ENCODE measurements around the gene EXOSC1.
"Not testable (repeated sequence)": the region's sequence is repeated elsewhere in the genome, so short reads cannot be mapped to it uniquely, and the experiment has no call there.

The EXOSC1 gene

DNA sequence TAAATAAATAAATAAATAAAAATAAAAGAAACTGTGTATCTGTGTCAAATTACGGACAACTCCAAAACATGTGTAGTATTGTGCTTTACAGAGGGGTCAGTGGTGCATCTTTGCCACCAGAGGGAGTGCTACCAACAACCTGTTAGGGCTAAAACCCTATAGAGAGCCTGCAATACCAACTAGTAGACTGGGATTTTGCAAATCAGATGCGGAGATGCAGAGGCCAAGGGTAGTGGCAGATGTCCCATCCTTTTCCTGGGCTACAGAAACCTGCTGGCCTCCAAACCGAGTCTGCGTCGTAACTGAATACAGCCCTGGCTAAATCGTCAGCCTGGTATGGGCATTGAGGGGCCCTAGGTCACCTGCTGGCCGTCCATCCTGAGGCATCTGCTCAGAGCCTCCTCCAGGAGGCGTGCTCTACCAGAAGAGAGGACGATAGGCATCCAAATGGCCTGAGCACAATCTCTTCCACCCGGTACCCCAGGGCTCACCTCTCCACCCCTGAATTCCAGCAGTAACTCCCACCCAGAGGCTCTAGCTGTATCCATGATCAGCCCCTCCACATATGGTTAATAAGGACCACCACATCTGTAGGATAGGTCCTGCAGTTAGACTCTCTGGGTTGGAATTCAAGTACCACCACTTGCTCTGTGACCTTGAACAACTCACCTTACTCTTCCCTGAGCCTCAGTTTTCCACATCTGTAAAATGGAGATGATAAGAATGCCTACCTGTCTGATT lies 38.4 kb downstream of the EXOSC1 start:
- peak; percentile 75 for DNase-seq

DNA sequence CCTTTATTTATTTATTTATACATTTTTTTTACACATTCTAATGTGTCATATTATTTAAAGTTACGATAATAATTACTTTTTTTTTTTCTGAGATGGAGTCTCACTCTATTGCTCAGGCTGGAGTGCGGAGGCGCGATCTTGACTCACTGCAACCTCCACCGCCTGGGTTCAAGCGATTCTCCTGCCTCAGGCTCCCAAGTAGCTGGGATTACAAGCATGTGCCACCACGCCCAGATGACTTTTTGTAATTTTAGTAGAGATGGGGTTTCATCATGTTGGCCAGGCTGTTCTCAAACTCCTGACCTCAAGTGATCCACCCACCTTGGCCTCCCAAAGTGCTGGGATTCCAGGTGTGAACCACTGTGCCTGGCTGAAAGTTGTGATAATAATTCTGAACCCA lies 39.3 kb downstream of the EXOSC1 start:
- not testable (repeated sequence) for DNase-seq

DNA sequence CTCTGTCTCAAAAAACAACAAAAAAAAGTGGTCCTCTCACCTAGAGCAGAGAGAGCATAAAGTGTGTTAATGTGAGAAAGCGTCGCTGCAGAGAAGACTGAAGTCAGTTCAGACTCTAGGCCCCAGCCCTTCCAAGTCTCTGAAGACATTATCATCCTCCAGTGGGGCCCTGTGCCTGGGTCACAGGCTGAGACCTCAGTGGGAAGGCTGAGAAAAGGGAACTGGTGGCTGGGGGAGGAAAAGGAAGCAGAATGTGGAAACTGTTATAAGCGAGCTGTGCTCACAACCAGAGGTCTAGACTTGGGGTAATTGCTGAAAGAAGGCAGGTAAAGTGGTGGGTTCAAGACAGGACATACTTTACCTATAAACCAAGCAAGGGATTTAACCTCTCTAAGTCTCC lies 39.7 kb downstream of the EXOSC1 start:
- DNase-seq = peak; percentile 63

DNA sequence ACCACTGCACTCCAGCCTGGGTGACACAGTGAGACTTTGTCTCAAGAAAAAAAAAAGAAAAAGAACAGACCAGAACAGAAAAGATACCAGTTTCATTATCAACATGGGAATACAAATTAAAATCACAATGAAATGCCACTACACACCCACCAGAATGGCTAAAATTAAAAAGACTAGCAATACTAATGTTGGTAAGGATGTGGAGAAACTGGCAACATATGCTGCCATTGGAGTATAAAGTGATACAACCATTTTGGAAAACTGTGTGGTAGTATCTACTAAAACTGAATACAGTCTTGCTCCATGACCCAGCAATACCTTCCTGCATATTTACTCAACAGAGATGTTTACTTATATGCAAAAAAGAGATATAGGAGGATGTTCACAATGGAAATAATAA lies 41.8 kb downstream of the EXOSC1 start:
- no peak for DNase-seq

DNA sequence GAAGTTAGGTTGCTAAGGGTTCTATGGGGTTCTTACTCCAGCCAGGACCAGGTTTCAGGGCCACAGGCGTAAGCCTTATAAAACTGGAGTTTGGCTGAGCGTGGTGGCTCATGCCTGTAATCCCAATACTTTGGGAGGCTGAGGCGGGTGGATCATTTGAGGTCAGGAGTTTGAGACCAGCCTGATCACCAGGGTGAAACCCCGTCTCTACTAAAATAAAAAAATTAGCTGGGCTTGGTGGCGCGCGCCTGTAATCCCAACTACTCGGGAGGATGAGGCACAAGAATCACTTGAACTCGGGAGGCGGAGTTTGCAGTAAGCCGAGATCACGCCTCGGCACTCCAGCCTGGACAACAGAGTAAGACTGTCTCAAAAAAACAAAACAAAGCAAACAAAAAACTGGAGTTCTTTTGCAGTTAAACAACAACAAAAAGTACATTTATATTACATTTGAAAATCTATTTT lies 44.3 kb downstream of the EXOSC1 start:
- no peak for DNase-seq

DNA sequence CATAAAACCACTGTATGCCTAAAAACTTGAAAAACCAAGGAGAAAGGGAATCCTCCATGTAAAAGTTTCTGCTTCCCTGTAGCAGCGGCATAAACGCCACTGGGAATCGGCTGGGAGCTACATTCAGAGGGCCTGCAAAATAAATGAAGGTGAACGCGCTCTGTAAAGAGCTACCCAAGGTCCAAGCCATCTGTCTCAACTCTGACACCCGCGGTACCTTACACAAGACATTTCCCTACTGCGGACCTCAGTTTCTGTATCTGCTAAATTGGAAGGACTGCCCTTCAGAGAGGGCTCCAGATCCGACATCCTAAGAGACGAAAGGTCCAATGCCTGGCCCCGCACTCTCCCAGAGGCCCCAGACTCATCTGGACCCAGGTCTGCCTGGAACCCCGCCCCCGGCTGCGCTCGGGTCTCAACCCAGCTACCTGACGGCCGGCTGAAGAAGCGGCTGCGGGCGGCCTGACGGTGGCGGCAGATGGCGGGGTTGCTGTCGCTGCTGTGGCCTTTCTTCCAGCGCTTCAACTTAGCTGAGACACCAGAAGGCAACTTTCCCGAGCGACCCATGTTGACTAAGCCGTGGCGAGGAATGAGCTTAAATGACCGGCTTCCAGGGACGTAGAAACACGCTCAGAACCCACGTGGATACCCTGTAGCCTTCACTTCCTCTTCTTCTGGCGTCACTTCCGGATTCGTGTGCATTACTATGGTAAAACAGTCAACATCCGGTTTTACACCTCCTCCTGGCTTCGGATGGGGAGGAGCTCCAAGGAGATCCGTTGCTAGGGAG lies 44.9 kb downstream of the EXOSC1 start, which contains the start of gene RRP12:
RRP12 (minus strand) TSS at position 676 of the 790 bp plus-strand sequence; CDS start at position 567, 109 bp downstream.
- DNase-seq = peak; percentile 96

DNA sequence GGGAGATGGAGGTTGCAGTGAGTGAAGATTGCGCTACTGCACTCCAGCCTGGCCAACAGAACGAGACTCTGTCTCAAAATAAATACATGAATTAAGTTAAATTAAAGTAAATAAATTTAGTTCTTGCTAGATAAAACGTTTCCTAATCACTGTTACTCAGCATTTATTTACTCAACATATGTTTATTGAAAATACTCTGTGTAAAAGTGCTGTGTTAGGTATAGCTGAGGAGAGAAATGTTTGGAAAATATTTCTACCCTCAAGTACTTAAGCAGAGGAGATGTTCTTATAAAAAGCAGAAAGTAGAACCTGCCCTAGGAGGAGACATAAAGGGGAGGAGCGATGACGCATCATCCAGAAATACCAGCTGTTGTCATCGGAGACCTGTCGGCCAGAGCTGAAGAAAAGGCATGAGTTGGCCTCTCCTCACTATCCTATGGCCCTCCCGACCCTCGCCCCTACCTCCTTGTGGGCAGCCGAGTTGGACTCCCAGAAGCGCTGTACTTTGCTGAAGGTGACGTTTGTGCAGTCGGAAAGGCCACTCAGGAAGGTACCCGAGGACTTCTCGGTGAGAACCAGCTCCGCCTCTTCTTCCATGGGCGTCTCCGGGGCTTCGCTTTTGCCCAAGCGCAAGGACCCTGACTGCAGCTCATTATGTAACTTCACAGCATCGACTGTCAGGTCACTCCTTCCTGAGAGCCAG lies 45.8 kb downstream of the EXOSC1 start:
- DNase-seq = peak; percentile 33

DNA sequence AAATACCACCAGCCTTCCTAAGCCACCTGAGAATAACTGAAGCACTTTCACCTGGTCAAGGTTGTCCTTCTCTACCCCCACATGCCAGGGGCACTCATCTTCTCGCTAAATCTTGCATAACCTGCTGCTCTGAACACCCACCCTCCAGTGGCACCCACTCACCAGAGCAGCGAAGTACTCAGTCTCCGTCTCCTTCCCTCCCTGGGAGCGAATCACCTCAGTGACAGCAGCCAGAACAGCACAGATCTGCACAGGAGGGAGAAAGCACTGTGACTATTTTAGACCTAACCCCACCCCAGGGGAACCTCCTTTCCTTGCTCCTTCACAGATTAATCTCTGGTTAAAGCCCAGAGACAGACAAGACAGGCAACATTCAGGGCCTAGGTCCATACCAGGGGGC lies 49.8 kb downstream of the EXOSC1 start:
- DNase-seq = no peak

DNA sequence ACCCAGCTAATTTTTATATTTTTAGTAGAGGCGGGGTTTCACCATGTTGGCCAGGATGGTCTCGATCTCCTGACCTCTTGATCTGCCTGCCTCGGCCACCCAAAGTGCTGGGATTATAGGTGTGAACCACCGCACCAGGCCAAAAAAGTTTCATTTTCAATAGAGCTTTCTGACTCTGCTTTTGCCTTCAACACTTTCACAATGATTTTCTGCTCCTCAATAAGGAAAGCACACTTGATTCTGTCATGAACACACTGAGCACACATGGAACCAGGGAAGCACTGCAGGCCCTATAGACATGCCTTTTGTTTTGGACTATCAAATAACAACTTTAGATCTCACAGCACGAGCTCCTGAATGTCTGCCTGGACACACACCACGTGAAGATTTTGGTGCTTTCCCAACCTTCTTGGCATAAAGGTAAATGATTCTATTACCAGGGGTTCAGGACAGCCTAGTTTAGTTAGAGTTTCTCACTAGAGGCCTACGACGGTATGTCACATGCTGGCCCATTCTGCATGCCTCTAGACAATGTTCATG lies 52.7 kb downstream of the EXOSC1 start:
- no peak for DNase-seq

DNA sequence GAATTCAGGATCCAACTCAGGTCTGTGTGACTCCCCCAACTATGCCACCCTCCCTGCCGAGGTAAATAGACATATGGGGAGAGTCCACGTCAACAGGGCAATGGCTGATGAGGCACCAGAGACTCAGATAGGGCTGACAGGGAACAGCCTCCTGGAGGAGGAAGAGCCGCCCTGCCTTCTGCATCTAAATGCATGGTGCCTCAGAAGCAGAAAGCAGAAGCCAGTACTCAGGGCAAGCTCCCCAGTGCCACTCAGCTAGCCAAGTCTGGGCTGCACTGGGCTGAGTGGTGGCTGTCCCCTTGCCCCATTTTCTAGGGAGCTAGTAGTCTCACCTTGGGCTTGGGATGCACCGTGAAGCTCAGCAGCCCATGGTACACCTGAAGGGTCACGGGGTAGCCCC lies 55.7 kb downstream of the EXOSC1 start:
- DNase-seq = no peak

DNA sequence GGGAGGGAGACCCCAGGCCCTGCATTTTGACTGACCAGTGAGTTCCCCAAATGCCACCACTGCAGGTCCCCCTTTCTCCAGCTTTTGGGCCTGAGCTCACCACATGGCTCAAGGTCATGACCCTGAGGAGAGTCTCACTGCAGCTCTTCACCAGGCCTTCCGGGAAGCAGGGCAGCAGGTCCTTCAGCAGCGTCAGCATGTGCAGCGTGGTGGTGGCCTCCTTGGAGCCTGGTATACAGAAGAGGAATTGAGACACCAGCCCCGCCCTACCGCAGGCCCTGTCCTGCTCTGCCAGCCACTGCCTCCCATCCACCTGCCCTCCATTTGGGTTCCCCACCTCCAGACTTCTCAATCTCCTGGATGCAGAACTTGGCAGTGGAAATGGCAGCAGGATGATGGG lies 57.7 kb downstream of the EXOSC1 start:
- no peak for DNase-seq
